Islet precursor cell (in vitro differentiated cells): Measurements from ENCODE around the gene LIMS2.

Experiments used
- DNase-seq: peaks from one replicate; pipeline ENCODE4 v3.0.0-alpha.2; 2018

Gene LIMS2

DNA sequence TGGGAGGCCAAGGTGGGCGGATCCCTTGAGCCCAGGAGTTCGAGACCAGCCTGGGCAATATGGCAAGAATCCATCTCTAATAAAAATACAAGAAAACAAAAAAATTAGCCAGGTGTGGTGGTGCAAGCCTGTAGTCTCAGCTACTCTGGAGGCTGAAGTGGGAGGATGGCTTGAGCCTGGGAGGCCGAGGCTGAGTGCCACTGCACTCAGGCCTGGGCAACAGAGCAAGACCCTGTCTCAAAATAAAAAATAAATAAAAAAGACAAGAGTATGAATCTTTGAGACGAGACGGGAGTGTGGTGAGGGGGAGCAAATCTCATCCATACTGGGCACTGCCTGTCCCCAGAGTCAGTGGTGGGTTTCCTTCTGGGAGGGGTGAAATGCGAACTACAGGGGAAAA lies 17.2 kb downstream of the LIMS2 start:
- DNase-seq, result no peak

DNA sequence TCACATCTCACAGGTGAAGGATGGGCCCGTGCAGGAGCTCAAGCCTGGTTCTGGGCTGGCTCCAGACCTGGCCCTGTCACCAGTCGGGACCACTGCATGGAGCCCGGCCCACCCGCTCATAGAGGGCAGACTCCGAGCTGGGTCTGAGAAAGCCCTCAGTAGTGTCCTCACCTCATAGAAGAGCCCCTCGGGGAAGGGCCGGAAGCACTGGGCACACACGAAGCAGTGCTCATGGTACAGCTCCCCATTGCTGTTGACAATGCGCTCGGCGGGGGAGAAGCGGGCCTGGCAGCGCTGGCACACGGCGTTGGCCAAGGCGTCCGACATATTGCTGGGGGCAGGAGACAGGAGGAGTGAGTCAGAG lies 18.1 kb downstream of the LIMS2 start:
- no peak for DNase-seq

DNA sequence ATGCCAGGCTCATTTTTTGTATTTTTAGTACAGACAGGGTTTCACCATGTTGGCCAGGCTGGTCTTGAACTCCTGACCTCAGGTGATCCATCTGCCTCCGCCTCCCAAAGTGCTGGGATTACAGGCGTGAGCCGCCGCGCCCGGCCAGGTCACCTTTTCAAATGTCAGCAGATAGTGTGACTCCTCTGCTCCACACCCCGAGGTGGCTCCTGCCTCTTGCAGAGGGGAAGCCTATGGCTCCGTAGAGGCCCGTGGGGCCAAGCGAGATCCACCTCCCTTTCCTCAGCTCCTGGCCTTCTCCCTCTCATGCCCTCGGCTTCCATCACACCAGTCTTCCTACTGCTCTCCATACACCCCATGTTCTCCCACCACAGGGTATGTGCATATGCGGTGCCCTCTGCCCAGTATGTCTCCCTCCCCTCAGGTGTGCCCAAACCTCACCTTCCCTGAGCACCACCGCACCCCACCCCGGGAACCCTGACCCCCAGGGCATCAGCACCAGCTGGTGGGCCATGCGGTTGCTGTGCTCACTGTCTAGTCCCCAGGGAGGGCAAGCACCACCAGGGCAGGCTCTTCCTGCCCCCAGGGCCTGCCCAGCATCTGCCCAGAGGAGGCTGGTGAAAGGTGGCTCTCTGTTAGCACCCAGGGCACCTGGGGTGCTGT lies 18.6 kb downstream of the LIMS2 start:
- DNase-seq, result no peak

DNA sequence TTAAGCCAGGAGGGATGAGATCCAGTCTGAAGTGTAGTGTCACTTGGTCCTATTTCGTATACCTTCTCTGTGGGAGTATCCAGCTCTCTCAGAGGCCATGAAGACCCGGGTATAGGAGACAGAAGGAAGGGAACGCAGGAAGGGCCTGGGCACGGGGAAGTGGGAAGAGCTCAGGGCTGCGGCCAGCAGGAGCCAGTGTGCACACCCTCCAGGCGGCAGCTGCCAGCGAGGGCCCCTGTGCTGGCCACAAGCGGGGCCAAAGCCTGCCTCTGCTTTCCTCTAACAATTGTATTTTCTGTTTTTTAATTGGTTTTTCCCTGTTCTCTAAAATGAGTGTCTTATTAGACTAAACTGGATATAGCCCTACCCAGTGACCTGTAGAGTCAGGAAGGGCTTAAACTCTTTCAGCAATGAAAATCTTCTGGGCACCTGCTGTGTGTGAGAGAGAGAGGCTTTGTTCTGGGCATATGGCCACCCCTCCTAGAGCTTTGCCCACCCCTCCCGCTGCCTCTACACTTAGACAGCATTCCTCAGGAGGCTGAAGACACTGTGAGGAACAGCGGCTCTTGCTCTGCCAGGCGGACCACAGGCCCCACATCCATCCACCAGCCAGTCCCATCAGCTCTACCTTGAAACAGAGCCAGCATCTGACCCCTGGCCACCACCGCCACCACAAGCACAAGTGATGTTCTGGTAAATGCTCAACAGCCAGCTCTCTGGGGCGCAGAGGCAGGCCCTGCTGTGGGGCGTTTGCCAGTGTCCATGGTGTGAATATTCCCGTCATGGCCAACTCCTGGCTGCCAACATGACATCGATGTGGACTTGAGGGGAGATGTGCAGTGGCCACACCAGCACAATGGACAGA lies 19.9 kb downstream of the LIMS2 start:
- no peak for DNase-seq

DNA sequence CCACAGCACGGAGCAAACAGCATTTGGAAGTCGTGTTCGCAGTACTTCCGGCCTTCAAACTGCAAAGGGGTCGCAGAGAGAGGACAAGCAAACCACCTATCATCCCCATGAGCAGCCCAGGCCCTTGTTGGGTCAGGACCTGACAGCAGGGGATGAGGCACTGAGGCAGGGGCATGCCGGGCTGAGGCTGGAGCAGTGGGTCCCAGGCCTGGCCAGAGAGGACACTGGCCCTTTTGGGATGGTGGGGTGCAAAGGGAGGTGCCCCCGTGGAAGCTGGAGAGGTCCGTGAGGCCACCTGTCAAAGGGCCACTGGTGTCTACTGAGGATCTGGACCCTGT lies 20.5 kb downstream of the LIMS2 start:
- DNase-seq, result no peak

DNA sequence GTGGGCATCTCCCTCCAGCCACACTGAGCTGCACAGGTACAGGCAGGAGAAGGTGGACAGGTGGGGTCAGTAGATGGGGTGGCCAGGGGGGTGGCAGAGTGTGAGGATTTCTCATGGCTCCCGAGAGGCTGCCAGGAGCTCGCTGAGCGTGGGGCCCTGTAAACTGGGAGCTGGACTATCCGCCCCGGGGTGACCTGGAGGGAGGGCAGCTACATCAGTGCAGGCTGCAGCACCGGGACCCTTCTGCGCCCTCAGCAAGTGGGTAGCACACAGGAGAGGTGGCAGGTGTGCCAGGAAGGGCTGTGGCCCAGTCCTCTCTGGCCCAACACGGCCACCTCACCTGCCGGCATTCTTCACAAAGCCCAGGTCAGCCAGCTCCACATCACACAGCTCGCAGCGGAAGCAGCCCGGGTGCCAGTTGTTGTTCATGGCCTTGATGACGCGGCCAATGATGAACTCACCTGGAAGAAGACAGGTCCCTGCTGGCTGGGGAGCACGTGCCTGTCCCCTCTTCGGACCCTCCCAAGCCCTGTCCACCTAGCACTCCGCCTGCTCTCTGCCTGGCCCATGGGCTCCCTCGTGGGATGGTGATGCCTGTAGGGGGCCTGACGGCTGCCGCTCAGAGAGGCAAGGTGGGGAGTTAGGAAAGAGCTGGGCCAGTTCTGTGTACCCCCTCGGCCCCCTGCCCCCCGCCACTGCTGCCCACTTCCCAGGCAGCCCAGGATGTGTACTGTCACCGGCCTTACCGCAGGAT lies 21.1 kb downstream of the LIMS2 start:
- no peak for DNase-seq

DNA sequence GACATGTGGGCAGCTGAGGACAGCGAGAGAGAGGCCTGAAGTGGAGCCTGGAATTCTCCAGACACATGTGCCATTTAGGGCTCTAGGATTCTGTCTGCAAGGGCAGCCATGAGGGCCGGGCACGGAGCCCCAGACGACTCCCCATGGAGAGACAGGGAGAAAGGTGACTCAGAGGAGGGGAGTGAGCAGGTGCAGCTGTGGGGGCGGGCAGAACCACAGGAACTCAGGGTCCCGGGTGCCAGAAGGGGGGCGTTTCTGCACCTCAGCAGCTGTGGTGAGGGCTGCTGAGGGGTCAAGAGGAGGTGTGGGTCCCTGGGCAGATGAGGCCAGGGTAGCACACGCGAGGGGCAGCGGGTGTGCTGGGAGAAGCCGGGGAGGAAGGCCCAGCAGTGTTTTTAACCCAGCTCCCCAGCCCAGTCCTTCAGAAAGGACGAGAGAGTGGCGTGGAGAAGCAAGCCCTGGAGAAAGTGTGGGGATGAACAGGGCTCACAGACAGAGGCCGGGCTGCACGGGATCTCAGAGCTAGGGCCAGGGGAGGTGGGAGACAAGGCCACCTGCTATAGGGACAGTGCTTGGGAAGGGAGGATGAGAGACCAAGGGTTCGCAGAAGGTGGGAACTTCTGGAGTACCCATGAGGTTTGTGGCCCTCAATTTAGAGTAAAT lies 21.8 kb downstream of the LIMS2 start:
- DNase-seq, result no peak

DNA sequence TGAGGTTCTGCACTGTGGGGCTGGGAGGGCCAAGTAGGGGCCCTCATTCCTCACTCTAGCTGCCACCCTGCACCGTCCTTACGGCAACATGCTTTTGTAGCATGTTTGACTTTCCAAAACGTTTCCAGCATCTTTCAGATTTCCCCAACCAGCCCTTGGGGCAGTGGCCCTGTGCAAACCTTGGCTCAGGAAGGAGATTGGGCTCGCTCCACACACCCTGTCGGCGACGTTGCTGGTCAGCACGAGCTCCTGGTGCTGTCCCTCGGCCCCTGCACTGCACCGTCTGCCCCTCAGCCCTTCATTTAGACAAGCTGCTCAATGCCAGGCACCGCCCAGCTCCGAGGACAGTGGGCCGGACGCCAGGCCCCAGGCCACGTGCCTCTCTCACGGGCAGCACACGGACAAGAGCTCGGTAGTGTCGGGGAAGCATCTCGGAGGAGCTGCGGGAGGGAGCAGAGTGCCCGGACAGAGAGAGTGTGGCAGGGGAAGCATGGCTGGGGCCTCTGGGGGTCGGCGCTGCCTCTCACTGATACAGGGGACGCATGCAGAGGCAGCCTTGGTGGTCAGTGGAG lies 22.5 kb downstream of the LIMS2 start:
- DNase-seq, result no peak

DNA sequence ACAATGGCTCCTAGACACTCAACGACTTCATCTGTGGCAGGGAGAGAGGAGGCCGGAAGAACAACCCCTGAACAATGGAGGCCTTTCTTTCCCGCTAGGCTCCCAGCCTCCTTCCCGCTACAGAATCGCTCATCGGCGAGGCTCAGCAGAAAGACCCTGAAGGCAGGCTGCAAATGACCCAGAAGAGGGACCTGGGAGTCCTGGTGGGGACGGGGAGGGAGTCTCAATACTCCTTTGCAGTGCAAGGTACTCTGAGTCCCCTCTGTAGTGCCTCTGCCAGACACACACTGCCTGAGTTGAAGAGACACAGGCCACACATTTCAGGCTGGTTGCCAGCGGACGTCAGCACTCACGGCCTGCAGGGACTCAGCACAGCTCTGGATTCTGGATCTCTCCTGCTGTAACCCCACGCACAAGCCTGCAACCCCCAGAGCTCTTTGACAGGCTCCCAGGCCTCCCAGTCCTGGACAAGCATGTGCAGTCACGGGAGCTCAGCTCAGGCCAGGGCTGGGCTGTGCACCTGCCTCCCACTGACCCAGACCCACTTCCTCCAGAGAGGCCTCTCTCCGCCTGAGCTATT lies 23.3 kb downstream of the LIMS2 start:
- DNase-seq, result peak; percentile 78

DNA sequence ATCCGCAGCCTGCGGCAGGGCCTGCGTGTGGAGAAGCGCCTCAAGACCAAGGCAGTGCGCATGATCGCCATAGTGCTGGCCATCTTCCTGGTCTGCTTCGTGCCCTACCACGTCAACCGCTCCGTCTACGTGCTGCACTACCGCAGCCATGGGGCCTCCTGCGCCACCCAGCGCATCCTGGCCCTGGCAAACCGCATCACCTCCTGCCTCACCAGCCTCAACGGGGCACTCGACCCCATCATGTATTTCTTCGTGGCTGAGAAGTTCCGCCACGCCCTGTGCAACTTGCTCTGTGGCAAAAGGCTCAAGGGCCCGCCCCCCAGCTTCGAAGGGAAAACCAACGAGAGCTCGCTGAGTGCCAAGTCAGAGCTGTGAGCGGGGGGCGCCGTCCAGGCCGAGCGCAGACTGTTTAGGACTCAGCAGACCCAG lies 23.9 kb downstream of the LIMS2 start:
- no peak for DNase-seq

DNA sequence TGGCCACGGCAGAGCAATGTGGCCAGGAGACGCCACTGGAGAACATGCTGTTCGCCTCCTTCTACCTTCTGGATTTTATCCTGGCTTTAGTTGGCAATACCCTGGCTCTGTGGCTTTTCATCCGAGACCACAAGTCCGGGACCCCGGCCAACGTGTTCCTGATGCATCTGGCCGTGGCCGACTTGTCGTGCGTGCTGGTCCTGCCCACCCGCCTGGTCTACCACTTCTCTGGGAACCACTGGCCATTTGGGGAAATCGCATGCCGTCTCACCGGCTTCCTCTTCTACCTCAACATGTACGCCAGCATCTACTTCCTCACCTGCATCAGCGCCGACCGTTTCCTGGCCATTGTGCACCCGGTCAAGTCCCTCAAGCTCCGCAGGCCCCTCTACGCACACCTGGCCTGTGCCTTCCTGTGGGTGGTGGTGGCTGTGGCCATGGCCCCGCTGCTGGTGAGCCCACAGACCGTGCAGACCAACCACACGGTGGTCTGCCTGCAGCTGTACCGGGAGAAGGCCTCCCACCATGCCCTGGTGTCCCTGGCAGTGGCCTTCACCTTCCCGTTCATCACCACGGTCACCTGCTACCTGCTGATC lies 24.4 kb downstream of the LIMS2 start:
- no peak for DNase-seq

DNA sequence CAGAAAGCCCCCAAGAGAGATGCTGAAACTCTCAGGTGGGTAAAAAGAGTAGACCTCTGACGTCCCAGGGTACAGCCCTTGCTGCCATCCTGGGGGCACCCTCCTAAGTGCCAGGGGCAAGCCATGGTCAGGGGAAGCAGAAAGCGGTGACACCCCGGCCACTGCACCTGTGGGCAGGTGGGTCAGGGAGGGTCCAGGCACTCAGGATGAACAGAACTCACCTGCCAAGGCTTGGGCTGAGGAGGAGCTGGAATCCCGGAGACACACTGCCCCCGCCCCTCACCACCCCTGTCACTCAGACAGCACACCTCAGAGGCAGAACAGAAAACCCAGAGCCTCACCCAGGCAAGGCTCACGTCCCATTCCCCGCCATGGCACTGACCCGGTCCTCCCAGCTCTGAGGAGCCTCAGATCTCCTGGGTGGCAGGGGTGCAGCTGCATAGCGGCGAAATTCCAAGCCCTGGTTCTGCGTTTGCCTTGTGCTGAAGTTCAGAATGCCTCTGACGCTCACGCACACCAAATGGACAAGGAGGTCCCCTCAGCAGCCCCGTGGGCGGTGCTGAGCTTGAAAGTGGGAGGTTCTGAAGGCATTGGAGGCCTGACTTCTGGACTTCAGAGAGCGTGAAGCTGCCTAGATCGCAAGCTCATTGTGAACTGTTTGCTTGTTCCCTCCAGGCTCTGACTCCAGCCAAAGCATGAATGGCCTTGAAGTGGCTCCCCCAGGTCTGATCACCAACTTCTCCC lies 25.1 kb downstream of the LIMS2 start:
- DNase-seq, result no peak

DNA sequence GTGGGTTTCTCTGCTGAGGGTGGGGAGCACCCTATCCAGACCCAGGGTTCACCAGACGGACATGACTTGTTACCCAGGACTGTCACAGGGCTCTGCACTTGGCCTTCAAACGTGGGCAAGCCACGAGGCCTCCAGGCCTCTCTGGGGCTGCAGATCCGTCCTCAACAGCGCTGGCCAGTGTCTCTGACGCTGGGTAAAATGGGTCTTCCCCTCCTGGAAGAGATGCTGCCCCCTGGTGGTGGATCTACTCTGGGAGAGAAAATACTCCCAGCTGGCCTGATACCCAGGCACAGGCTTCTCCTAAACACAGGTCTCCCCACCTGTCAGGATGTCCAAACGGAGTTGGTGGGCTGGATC lies 25.7 kb downstream of the LIMS2 start:
- DNase-seq, result peak; percentile 91

DNA sequence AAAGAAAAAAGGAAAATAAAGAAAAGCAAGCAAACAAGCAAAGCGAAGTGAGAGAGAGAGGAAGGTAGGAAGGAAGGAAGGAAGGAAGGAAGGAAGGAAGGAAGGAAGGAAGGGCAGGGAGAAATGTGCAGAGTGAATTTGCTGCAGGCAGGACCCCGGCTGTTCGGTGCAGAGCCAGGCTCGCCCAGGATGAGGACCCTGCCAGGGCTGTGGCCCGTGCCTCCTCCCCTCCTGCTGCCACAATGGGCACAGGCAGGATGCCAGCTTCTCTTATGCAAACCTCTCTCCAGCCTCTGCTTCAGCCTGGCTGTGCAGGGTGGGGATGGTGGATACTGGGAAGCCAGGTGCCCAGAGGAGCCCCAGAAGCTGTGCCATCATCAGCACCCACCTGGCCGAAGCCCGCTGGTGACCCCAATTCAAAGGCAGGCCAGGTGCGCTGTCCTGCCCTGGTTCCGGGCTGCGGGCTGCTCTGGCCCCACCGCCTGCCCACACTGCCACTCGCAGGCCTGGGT lies 26.2 kb downstream of the LIMS2 start:
- no peak for DNase-seq

DNA sequence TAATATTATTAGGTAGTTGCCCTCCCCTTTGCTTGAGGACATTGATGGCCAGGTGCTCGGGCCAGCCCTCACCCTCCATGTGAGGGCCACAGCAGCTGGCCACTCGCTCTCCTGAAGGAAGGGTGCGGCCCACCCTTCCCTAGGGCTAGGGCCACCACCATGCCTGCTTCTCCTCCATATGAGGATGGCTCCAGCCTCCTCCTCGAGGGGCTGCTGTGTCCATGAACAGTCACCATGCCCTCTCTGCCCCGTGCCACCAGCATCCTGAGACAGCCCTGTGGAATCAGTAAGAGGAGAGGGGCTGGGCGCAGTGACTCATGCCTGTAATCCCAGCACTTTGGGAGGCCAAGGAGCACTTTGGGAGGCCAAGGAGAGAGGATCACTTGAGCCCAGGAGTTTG lies 27.0 kb downstream of the LIMS2 start:
- no peak for DNase-seq

DNA sequence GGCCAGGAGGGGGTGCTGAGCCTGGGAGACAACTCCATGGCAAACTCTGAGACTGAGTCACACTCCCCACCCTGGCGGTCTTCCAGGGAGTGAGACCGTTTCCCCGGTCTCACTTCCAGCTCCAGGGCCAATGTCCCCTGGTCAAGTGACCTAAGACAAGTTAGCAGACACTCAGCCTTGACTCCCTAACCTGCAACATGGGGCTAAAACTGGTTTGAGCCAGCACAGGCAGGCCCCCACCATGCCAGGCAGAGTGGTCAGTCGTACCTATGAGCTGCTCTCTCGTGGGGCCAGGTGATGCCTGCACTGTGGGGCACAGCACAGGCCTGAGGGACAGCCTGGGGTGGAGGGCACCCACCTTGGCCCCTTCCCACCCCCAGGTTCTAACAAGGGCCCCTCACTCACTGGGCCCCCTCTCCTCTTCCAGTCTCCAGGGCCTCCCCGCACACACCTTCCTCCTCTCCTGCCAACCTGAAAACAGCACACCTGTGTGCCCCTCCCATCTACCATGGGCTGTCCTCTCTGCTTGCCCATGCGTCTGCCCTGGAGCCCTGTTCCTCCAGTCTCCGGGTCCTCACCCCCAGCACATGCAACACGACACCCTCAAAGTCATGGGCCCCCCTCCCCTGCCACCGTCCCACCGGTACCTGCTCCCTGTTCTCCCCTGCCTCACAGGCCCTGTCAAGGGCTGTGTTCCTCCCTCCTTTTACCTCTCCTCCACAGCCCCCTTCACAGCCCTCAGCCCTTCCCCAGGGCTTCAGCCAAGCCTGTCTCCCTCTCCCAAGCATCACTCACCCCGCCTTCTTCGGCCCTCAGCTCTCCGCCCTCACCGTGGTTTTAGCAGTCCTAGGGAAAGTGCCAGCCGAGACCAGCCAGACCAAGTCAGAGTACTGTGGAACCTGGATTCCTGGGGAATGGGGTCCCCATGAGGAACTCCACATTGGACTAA lies 27.8 kb downstream of the LIMS2 start:
- no peak for DNase-seq

DNA sequence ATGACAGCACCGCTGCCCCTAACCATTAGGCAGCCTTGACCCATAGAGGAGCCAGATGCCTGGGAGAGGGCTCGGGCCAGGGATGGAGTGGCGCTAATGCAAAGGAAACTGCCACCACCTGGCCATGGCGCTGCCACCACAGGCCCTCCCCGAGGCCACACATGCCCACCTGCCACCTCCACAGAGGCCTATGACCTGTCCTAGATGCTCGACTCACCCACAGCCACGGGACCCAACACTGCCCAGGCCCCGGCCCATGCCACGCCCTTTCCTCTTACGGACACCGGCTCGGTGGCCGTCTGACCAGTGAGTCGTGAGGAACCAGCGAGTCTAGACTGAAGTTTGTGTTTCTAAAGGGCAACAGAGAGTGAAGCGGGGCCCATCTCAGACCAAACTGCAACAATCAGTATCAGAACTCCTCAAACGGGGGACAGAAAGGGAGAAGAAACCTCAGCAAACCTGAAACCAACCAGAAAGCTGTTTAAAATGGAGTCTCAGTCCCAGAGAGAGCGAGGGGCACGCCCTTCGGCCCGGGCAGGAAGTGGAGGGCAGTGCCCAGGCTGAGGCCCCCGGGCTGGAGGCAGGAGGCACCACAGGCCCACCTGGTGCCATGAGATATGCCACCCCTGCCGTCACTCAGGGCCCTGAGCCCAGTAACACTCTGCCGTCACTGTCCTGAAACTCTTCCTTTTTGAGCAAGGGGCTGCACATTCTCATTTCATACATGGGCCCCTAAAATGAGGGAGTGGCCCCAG lies 28.7 kb downstream of the LIMS2 start:
- no peak for DNase-seq

DNA sequence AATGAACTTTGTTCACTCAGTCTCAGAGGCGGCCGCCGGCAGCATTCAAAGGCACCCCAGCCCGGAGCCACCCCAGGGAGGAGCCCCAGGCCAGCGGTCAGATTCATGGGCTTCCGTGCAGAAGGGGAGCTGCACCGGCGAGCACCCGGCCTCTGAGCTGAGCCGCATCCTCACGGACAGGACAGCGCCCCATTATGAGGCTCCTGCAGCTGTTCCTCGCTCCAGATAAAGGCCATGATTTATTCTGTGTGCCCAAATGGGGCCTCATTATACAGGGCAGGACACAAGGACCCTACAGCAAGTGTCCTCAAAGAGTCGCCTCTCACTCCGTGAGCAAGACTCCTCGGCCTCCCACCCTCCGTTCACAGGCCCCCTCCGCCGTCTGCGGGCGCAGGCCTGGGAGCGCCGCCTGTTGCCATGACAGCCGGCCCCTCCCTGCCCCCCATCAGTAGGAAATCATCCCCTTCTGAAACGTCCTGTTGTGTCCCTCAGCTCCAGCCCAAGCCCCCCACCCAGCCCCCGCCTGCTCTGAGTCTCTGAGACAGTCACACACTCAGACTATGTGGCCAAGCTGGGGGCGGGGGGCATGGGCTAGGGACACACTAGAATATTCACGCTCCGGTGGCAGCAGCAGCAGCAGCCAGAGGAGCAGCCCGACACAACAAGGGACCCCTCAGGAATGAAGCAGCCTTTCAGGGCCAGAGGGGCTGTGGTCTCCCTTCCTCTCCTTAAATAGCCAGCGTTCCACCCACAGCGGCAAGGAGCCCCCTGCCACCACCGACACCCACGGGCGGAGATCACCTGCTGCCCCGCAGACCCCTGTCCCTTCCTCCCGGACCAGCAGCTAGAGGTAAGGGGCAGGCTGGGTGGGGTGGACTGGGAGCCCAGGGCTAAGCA lies 29.7 kb downstream of the LIMS2 start, which contains the start of gene GPR17:
GPR17 (plus strand) TSS at position 759 of the 897 bp plus-strand sequence. CDS start 4,583 bp downstream, outside the sequence.
- no peak for DNase-seq
